ENCODE results near the gene LMOD3. TPM values are rescaled to one million over a fixed set of nuclear protein-coding genes. Genes with fewer than 3 reads are reported as not detected.

Gene LMOD3
- total RNA-seq, 1 donor from 2014 or later, result 0.12 TPM

- peak; percentile 80 to 87 for ATAC-seq
- no peak for TF ChIP-seq CTCF (IDR thresholded peaks at IDR 0.05)
- peak; percentile 96 for DNase-seq
- Histone ChIP-seq H3K27ac (peak within 1 kb of the TSS; percentile 92), H3K36me3 (no peaks in the 10 kb centered on the region), H3K9me3 (no peaks in the 10 kb centered on the region), H3K4me1 (peaks cover 72% of the 10 kb centered on the region), H3K27me3 (ENCODE audit: low read depth) (no peaks in the 10 kb centered on the region), H3K4me3 (peak within 1 kb of the TSS; percentile 92)
- intact Hi-C loops (cut with DNase I), result no loop called here
These were observed 37.8 kb downstream of the LMOD3 start, which contains the start of gene ARL6IP5 for GRCh38 chr3:69084326-69085167. Gene ARL6IP5 (plus strand): TSS chr3:69084937. CDS start chr3:69085048, 111 bp downstream.

GRCh38 chr3:69082805-69083204 is 39.6 kb downstream of the LMOD3 start:
- Histone ChIP-seq H3K4me3 (no peak overlapping the region), H3K36me3 (no peaks in the 10 kb centered on the region), H3K27ac (peak overlapping the region; percentile 92), H3K27me3 (ENCODE audit: low read depth) (no peaks in the 10 kb centered on the region), H3K4me1 (peaks cover 72% of the 10 kb centered on the region), H3K9me3 (no peaks in the 10 kb centered on the region)
- DNase-seq (no peak), ATAC-seq (peak; percentile 27 to 53)
- no peak for TF ChIP-seq CTCF (IDR thresholded peaks at IDR 0.05)
- intact Hi-C loops (cut with DNase I), result no loop called here

GRCh38 chr3:69082361-69082760 is 40.0 kb downstream of the LMOD3 start:
- no peaks in the 10 kb centered on the region for H3K9me3 ChIP-seq
- peaks cover 72% of the 10 kb centered on the region for H3K4me1 ChIP-seq
- H3K36me3 ChIP-seq, result no peaks in the 10 kb centered on the region
- H3K27ac ChIP-seq, result peak overlapping the region; percentile 92
- no peak overlapping the region for H3K4me3 ChIP-seq
- no peak for TF ChIP-seq CTCF (IDR thresholded peaks at IDR 0.05)
- H3K27me3 ChIP-seq (ENCODE audit: low read depth), result no peaks in the 10 kb centered on the region
- intact Hi-C loops (cut with DNase I), result no loop called here
- DNase-seq (no peak), ATAC-seq (no peak)

GRCh38 chr3:69081583-69082262 is 40.7 kb downstream of the LMOD3 start:
- H3K4me1 ChIP-seq, result peaks cover 69% of the 10 kb centered on the region
- H3K27ac ChIP-seq, result peak overlapping the region; percentile 92
- TF ChIP-seq CTCF (IDR thresholded peaks at IDR 0.05), result no peak
- peaks cover under 1% of the 10 kb centered on the region for H3K36me3 ChIP-seq
- H3K9me3 ChIP-seq, result no peaks in the 10 kb centered on the region
- DNase-seq (no peak), ATAC-seq (no peak)
- no peaks in the 10 kb centered on the region for H3K27me3 ChIP-seq (ENCODE audit: low read depth)
- intact Hi-C loops (cut with DNase I), result no loop called here
- no peak overlapping the region for H3K4me3 ChIP-seq

- DNase-seq, result peak; percentile 95
- no peak for TF ChIP-seq CTCF (IDR thresholded peaks at IDR 0.05)
- peak; percentile 87 to 93 for ATAC-seq
- intact Hi-C loops (cut with DNase I), result no loop called here
- Histone ChIP-seq H3K4me1 (peaks cover 64% of the 10 kb centered on the region), H3K27ac (peak within 1 kb of the TSS; percentile 88), H3K4me3 (peak within 1 kb of the TSS; percentile 93), H3K27me3 (ENCODE audit: low read depth) (no peaks in the 10 kb centered on the region), H3K36me3 (peaks cover 10% of the 10 kb centered on the region), H3K9me3 (no peaks in the 10 kb centered on the region)
These were observed 42.0 kb downstream of the LMOD3 start, which contains the start of gene UBA3 for GRCh38 chr3:69080233-69080920. Gene UBA3 (minus strand): TSS chr3:69080365. CDS start chr3:69080353, 12 bp downstream.
